Adrenal gland (tissue), 5 donors: Measurements from ENCODE around the gene MAPK4.

Experiments used
- CTCF ChIP-seq, 6 experiments: fragments of 450-650 bp in 4 of 6; fragments of 200-600 bp in 2 of 6; sonication (generic) in 1 of 6; IDR thresholded peaks; 1 replicate in 5 of 6; 2 replicates in 1 of 6; pipeline versions ENCODE4 v1.5.1 to v1.8.0; 2016 to 2021; ENCODE audit warnings: antibody characterized with exemption in 6 of 6, mild to moderate bottlenecking in 2 of 6, moderate library complexity in 1 of 6
- POLR2A ChIP-seq, 2 donors: fragments of 450-650 bp; IDR thresholded peaks; one replicate each; pipeline ENCODE4 v1.6.1; 2017; ENCODE audit warnings: antibody characterized with exemption in 2 of 2, mild to moderate bottlenecking in 2 of 2, moderate library complexity in 1 of 2
- donor health status: DM: no; HTN: no; CAD: no.

- TF ChIP-seq POLR2A (IDR thresholded peaks at IDR 0.05) (no peak), CTCF (IDR thresholded peaks at IDR 0.05) (no peak)
These were observed 74.1 kb downstream of the MAPK4 start for GRCh38 chr18:50633992-50634391.
